H4 (cell line): ENCODE results near the gene HRNR. TPM values are rescaled to one million over a fixed set of nuclear protein-coding genes. Genes with fewer than 3 reads are reported as not detected.

Experiments used
- total RNA-seq: library from RNA; depleted of rRNA; stranded (reverse); fragments of >200 nt; shearing (Covaris generic); gene quantifications from 2 replicates; pipeline ENCODE4 v1.2.3, GENCODE V29; 2014; rRNA removed

The HRNR gene
- total RNA-seq, 1 experiment from 2014 or later = not detected

Other genes starting within 250 kb of the HRNR start
- 58.6 and 87.8 TPM in 2 replicates for gene S100A10, start 230.3 kb downstream of the HRNR start, total RNA-seq
- gene S100A11, start 187.2 kb downstream of the HRNR start, total RNA-seq = 377 and 488 TPM in 2 replicates
- not detected in 2 replicates for gene TCHHL1, start 135.1 kb downstream of the HRNR start, total RNA-seq
- gene TCHH, start 108.7 kb downstream of the HRNR start, total RNA-seq = not detected in 2 replicates
- not detected in 2 replicates for gene RPTN, start 65.0 kb downstream of the HRNR start, total RNA-seq
- gene FLG, start 101.0 kb upstream of the HRNR start, total RNA-seq = 0.10 and 0.35 TPM in 2 replicates
- gene FLG2, start 135.8 kb upstream of the HRNR start, total RNA-seq = not detected in 2 replicates
- gene CRNN, start 190.1 kb upstream of the HRNR start, total RNA-seq = not detected in 2 replicates